HEK293 (cell line): Measurements from ENCODE around the gene RAMP1.

ENCODE experiments used
- CTCF ChIP-seq: fragments of 450-650 bp; formaldehyde crosslinking; IDR thresholded peaks from 2 replicates; pipeline ENCODE4 v1.5.1; 2016; ENCODE audit warnings: missing biosample characterization, missing genetic modification characterization
- ZNF112 ChIP-seq: fragments of 450-650 bp; formaldehyde crosslinking; IDR thresholded peaks from 2 replicates; pipeline ENCODE4 v1.5.0; 2017; ENCODE audit warnings: missing biosample characterization, missing genetic modification characterization
- ZNF629 ChIP-seq: fragments of 450-650 bp; formaldehyde crosslinking; IDR thresholded peaks from 2 replicates; pipeline ENCODE4 v1.5.1; 2017; ENCODE audit warnings: missing biosample characterization, missing genetic modification characterization

GRCh38 chr2:237922641-237923361, 63.4 kb downstream of the RAMP1 start:
- no peak for TF ChIP-seq ZNF629 (tag by site-specific recombination)
- no peak for TF ChIP-seq ZNF112 (tag by site-specific recombination)
- no peak for TF ChIP-seq CTCF (tag by site-specific recombination)
